Activated CD4-positive, alpha-beta T cell treated with anti-CD3 and anti-CD28 coated beads, Interleukin-2, amount 50 U/mL, for 1 hour (primary cell): Measurements from ENCODE around the gene ITPR2.
"Not testable (repeated sequence)": the region's sequence is repeated elsewhere in the genome, so short reads cannot be mapped to it uniquely, and the experiment has no call there.

Experiments
- DNase-seq: peaks from one replicate; pipeline ENCODE4 v3.0.0-alpha.2; 2020

ITPR2 gene

GRCh38 chr12:26848156-26848825 lies 15.3 kb upstream of the ITPR2 start:
- DNase-seq = no peak

- no peak for DNase-seq
Measured at GRCh38 chr12:26847431-26847830, 14.4 kb upstream of the ITPR2 start.

GRCh38 chr12:26846416-26846815 lies 13.4 kb upstream of the ITPR2 start:
- DNase-seq = no peak

GRCh38 chr12:26845984-26846383 lies 13.0 kb upstream of the ITPR2 start:
- DNase-seq = no peak

GRCh38 chr12:26845057-26845666 lies 12.2 kb upstream of the ITPR2 start:
- DNase-seq = peak; percentile 16

- no peak for DNase-seq
Measured at GRCh38 chr12:26843311-26843710, 10.3 kb upstream of the ITPR2 start.

- peak; percentile 23 for DNase-seq
Measured at GRCh38 chr12:26841085-26841484, 8.1 kb upstream of the ITPR2 start.

GRCh38 chr12:26839512-26839911 lies 6.5 kb upstream of the ITPR2 start:
- DNase-seq = no peak

- DNase-seq = no peak
Measured at GRCh38 chr12:26838888-26839416, 6.0 kb upstream of the ITPR2 start.

GRCh38 chr12:26836201-26836600 lies 3.2 kb upstream of the ITPR2 start:
- DNase-seq = no peak

- not testable (repeated sequence) for DNase-seq
Measured at GRCh38 chr12:26834503-26835060, 1.6 kb upstream of the ITPR2 start.

GRCh38 chr12:26833743-26834490 lies 923 bp upstream of the ITPR2 start:
- DNase-seq = peak; percentile 42

- peak; percentile 53 for DNase-seq
Measured at GRCh38 chr12:26831951-26832821, 808 bp downstream of the ITPR2 start.

GRCh38 chr12:26830783-26831551 lies 2.0 kb downstream of the ITPR2 start:
- DNase-seq = no peak

- no peak for DNase-seq
Measured at GRCh38 chr12:26830363-26830762, 2.6 kb downstream of the ITPR2 start.

- no peak for DNase-seq
Measured at GRCh38 chr12:26828280-26829073, 4.5 kb downstream of the ITPR2 start.

- DNase-seq = no peak
Measured at GRCh38 chr12:26826437-26826836, 6.6 kb downstream of the ITPR2 start.

GRCh38 chr12:26825459-26826016 lies 7.5 kb downstream of the ITPR2 start:
- DNase-seq = no peak

- DNase-seq = no peak
Measured at GRCh38 chr12:26823390-26823789, 9.6 kb downstream of the ITPR2 start.

GRCh38 chr12:26822026-26822425 lies 11.0 kb downstream of the ITPR2 start:
- DNase-seq = no peak
